H4 (cell line): ENCODE measurements around the gene EDARADD. TPM values are rescaled to one million over a fixed set of nuclear protein-coding genes. Genes with fewer than 3 reads are reported as not detected.

Experiments used
- DNase-seq: peaks from one replicate; pipeline ENCODE4 v3.0.0-alpha.2; 2015; ENCODE audit warnings: low spot score
- total RNA-seq: library from RNA; depleted of rRNA; stranded (reverse); fragments of >200 nt; shearing (Covaris generic); gene quantifications from 2 replicates; pipeline ENCODE4 v1.2.3, GENCODE V29; 2014

Gene EDARADD
- total RNA-seq, 1 experiment from 2014 or later, result 3.7 TPM

DNA sequence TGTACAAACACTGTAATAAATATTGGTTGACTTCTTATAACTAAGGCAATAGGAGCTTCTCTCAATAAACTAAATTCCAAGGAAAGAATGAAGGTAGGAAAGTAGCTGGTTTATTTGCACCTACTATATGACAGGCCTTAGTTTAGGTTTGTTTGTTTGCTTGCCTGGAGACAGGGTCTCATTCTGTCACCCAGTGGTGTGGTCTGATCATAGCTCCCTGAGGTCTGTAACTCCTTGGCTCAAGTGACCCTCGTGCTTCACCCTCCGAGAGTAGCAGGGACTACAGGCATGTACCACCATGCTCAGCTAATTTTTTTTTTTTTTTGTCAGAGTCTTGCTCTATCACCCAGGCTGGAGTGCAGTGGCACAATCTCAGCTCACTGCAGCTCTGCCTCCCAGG is 1.9 kb upstream of the EDARADD start:
- no peak for DNase-seq

DNA sequence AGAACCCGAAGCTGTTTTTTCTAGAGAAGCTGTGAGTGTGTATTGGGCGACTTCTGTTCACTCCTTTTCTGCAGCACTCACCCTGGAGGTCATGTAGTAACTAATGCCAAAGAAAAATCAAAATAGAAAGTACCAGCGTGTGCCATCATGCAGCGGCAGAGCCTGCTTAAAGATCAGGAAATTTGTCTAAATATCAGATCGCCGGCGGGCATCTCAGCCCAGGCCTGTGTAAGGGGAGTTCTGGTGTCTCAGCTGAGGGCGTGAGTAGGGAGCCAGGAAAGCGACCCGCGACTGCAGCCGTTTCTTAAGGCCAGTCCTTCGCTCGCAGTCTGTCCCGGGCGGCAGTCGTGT is 768 bp downstream of the EDARADD start:
- no peak for DNase-seq

DNA sequence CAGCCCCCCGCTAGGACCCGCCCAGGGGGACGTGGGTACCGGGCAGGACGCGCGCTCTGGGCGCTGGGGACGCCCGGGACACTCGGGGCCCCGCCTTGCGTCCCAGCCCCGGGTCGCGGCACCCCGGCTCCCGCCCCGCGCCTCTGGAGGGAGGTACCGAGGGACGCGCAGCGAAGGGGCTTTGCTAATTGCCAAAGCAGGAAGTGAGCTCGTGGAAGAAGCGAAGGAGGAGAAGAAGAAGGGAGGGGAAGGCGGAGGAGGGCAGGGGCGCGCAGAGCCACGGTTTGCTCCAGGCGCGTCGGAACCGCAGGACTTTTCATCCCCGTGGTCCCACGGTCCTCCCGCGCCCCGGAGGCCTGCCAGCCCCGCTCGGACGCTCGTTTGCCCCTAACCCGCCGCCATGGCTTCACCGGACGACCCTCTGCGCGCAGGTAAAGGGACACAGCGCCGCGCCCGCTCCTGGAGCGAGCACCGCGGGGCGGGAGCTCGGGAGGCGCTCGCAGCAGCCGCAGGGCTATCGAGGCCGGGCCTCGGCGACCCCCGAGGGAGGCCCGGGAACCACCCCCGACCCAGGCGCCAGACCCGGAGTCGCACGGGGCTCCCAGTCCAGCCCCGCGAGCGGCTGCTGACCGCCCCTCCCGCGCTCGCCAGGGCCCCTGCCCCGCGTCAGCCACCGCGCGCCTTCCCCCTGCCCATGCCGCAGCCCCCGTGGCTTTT is 1.3 kb downstream of the EDARADD start:
- no peak for DNase-seq

DNA sequence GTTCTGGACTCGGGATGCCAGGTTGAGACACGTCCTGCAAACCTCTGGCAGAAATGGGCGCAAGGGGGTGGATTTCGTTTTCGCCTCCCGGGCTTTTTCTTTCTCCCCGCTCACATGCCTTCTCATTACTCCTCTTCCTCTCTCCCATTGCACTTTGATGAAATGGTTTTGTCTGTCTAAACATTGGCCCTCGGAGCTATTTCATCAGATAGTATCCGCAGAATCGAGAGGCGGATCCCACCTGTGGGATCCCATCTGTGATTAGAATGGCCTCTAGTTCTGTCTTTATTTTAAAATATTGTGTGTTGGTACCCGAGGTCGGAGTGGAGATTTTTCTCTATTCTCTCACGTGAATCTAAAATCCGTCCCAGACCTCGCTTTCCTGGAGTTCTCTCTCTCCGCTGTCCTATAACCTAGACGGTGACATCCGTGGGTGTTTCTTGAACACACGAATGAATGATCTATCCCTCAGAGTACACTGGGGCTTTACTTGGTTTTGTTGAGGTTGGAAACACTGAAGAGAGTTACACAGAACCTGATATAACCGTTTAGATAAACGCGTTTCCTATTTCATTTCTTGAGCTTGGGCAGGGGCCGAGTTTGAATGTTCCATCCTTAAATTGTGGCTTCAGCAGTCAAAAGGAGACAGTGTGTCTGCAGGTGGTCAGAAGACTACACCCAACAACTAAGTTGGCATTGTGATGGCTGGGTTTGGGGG is 2.0 kb downstream of the EDARADD start:
- no peak for DNase-seq

DNA sequence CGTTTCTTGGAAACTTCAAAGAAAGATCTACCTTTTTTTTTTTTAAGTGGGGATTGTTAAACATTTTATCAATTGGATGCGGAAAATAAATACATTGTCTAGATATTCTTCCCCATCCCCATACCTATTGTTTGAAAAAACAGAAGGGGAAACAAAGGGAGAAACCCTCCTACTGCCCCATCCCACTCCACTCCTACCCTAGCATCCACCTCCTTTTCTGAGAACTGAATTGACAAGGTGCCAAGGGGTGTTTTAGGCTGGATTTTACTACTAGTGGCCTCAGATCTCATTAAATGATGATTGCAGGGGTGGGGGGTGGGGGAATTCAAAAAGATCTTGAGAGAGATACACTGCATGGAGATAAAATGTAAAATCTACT is 2.6 kb downstream of the EDARADD start:
- no peak for DNase-seq

DNA sequence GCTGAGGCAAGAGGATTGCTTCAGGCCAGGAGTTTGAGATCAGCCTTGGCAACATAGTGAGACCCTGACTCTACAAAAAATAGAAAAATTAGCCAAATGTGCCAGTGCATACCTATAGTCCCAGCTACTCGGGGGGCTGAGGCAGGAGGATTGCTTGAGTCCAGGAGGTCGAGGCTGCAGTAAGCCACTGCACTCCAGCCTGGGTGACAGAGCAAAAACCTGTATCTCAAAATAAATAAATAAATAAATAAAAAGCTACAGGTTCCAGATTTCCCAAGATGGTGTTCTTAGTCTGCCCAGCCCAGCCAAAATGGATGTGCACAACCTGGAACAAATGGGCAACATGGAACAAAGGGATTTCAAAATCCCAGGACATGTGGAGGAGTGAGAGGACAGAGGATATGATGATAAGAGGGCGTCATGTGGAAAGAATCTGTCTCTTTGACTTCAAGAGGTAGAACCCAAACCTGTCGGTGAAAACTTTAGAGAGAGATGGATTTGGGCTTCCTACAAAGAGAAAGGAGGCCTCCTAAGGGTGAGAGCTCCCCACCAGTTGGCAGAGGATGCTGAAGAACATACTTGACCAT is 3.2 kb downstream of the EDARADD start:
- DNase-seq, result no peak

DNA sequence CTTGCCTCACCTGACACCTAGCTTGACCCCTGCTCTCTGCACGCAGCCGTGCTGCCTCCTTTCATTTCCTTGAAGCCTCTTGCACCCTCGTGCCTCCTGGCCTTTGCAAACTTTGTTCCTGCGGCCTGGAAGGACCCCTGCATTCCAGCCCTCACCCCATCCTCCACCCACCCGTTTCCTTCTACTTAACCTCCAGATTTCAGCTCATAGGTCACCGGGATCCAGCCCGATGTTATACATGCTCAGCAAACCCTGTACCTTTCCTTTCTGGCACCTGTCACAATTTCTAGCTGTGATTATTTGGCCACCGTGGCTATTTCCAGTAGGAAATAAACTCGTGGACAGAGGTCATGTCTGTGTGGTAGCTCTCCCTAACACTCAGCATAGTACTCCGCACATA is 4.5 kb downstream of the EDARADD start:
- DNase-seq, result no peak

DNA sequence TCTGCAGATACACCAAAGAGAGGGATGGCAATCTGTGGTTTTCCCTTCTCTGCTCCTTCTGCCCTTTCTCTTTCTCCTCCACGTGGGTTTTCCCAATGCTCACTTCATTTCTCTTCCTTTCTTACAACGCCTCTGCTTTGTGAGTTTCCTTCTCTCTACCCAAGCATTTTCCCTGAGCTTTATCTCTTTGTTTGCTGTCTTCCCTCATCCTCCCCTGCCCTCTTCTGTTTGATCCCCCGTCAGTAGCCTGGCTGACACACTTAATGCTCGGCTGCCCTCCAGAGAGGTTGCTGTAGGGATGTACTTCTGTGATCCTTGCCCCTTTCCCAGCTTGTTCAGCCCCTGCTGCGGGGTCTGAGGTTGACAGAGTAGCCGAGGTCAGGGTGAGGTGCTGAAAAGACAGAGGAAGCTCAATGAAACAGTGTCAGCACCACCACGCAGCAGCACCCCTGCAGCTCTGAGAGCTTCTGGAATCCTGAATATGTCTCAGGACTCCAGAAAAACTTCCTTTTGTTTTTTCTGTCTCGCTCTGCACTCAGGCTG is 6.0 kb downstream of the EDARADD start:
- no peak for DNase-seq

DNA sequence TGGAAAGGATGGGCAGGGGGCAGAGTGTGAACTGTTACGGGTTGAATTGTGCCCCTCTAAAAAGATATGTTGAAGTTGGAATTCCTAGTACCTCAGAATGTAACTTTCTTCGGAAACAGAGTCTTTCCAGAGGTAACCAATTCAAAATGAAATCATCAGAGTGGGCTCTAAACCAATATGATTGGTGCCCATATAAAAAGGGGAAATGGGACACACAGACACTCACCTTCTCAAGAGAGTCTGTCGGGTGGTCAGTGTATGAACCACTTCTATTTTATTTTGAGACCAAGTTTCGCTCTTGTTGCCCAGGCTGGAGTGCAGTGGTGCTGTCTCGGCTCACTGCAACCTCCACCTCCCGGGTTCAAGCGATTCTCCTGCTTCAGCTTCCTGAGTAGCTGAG is 7.6 kb downstream of the EDARADD start:
- no peak for DNase-seq

DNA sequence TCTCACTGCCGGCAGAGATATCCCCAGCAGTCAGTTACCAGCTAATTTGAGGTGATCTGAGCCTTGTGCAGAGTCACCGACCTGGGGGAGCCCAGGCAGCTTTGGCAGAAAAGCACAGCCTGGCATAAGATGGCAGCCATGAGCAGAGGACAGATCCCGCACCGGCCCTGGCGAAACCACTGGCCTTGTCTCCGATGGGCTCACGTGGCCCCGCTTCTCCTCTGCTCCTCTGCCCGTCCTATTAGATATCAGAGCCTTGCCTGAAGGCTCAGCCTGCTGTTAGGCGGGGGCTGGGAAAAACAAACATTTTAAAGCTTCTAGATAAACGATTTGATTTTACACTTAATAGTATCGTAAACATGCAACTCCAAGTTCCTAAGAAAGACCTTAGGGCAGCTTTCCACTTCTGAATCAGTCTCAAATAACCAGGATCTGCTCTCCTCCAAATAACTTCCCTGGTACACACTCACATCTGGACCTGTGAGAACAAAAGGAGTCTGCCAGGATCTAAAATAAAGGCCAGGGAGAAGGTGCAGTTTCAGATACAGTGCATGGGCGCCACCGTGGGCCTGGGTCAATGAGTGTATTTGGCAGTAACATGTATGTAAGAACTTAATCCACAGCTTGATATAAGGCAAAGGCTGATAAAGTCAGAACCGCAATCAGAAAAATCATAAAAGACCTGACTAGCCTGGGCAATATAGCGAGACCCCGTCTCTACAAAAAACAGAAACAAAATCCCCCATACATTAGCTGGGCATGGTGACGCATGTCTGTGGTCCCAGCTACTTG is 10.0 kb downstream of the EDARADD start:
- DNase-seq, result no peak

DNA sequence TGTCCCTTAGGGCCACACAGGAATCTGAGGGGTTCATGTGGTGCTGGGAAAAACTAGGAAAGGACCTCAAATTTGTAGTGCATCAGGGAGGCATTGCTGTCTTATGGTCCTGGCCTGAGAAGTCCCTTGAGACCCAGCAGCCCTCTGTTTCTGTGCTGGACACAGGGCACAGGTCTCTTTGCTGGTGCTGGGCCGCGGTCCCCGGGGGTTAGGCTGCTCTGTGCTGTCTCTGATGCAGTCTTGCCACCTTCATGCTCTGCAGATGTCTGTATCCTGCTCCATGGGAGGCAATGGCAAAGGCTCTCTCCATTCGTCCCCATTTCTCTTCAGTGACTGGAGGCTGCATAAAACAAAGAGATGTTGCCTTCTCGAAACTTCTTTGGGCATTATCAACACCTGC is 13.0 kb downstream of the EDARADD start:
- DNase-seq, result no peak

DNA sequence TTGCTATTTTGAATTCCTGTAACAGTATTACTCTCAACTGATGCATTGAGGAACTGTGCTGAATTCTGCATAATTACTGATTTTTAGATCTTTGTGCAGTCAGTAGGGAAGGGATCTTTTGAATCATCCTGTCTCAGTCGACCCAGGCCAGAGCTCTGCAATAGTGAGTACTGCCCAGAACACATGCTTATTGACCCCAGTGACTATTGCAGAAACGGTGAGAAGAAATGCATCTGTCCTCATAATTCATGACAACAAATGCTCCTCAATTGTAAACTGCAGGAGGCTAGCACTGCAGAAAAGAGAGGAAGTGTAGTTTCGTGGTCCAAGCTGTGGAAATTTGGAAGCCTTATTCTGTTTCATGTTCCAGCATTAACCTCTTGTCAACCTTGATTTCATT is 19.6 kb downstream of the EDARADD start:
- no peak for DNase-seq

DNA sequence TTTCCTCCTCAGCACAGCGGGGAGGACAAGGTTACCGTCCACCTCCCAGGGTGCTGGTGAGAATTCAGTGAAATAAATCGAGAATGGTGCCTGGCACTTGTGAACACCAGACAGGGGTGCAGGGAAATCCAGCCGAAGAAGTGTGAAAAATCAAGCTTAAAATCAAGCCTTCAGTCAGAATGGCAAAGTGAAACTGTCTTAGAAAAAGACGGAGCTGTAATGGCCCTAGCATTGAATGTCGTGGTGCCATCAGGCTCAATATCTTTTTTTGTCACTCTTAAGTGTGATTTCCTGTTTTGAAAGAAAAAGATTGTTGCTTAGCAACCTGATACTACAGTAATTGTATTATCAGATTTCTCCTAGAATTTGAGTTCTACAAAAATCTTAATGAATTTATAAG is 22.1 kb downstream of the EDARADD start:
- DNase-seq, result no peak

DNA sequence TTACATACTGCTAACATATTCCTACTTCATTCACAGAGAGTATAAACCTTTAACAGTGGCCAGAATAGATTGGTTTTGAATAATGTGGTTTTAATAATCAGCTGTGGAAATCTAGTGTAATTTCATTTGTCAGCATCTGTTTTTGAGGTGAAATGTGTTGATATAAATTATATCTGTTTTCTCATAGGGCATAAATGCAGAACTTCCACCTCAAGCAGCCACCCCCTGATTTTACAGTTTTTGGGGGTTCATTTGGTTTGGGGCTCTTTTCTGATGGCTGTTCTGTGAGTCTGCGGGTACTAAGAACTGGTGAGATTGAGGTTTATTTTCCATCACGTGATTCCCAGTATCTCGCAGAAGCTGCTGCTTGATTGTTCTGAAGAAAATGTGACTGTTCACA is 23.2 kb downstream of the EDARADD start:
- DNase-seq, result no peak

DNA sequence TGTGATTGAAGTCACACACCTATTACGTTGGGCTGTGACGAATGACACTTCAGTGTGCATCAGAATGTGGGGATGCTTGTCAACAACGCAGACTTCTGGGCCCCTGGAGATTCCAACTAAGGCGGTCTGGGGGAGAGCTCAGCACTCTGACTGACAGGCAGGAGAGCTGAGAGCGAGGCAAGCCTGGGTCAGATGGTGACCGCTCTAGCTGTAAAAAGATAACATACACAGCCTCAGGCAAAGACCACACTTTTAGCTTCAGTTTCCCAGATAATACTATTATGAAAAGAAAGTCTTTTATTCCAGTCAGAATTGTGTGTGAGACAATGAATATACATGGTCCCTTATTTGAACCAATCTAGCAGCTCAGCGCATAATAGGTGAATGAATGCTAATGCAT is 25.4 kb downstream of the EDARADD start:
- no peak for DNase-seq

DNA sequence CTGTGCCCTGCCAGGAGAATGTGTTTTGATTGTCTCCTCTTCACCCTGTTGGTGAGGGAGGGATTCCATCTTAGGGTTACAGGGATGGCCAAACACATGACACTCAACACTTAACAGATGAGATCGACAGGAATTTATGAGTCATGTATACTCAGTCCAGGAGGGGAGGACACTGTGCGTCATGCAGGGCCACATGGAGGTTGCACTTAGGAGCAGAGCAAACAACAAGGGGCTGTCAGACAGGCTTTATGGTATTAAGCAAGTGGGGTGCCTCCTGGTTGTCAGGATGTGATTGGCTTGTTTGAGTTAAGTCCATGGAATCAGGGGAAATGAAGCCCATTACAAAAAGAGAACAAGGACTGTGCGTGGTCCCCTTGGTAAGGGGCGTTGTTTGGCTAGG is 26.9 kb downstream of the EDARADD start:
- DNase-seq, result no peak

DNA sequence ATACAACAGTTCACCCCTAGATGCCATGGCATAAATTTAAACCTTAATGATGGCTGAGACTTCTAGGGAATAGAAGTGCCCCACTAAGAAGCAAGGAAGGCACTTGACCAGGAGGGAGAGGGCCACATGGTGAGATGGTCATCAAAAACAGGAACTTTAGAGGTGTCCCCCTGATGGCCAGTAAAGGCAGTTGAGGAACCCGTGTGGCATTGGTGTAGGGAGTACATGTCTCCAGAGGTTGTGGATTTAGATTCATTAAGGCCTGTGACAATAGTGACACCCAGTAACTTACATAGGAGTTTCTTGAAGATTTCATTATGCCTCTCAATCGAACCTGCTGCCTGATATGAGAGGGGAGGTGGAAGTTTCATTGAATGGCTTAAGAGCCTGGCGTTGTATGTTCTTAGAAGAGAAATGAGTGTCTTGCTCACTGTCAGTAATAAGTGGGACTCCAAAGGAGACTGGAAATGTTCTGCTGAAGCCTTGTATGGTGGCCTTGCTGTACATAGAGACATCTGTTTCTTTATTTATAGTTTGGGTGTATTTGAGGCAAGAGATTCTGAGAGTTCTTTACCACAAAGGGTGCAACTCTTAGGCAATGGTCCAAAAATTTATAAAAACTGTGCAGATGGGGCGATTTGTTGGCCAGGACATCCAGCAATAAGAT is 27.9 kb downstream of the EDARADD start:
- DNase-seq, result no peak

DNA sequence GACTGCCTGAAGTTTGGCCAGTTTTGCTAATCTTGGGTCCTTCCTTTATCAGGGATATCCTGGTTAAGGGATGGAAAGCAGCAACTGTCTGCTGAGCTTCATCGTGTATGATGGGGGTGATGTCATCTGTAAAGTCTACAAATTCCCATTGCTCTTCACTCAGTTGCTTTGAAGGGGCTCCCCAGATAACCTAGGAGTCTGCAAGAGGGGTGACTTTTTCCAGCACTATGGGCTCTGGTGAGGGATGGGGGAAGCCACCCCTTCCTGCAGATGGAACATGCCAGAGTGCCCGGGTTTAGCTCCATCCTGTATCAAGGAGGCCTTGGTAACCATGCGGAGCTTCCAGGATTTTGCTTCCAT is 28.4 kb downstream of the EDARADD start:
- DNase-seq, result no peak

DNA sequence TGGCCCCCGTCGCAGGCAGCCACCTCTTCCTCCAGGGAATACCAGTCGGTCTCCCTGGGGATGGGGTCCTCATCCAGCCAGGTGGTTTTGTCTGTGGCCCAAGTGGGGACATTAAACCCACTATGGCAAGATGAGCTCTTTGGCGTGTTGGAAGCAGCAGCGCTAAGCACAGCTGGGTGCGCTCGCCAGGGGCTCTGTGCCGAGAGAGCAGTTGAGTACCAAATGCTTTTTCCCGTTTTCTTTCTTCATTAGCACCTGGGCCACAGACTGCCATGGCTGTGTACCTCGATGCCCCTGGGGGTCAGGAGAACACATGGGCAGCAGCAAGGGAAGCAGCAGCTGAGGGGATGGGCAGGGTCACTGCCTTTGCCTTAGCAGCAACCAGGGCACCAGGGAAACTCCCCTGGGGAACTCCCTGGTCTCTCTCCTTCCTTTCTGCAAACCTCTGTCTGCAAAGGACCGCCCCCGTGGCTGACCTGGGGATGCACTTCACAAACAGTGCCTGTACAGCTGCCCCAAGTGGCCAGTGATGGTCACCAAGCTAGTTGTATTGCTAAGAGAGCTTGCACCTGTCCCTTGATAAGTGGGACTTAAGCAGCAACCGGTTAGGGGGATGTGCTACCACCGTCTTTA is 31.1 kb downstream of the EDARADD start:
- no peak for DNase-seq

DNA sequence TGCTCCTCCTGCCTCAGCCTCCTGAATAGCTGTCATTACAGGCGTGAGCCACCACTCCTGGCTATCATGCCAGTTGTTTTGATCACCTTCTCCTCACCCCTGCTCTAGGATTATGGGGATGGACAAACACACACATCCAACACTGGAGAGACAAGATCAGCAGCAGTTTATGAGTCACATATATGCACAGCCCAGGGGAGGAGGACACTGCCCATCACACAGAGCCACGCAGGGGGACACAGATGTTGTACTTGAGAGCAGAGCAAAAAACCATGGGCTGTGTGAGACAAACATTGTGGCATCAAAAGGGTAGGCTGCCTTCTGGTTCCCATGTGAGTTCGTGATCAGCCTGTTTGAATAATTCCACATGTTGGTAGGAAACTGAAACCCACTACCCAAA is 32.1 kb downstream of the EDARADD start:
- DNase-seq, result no peak

DNA sequence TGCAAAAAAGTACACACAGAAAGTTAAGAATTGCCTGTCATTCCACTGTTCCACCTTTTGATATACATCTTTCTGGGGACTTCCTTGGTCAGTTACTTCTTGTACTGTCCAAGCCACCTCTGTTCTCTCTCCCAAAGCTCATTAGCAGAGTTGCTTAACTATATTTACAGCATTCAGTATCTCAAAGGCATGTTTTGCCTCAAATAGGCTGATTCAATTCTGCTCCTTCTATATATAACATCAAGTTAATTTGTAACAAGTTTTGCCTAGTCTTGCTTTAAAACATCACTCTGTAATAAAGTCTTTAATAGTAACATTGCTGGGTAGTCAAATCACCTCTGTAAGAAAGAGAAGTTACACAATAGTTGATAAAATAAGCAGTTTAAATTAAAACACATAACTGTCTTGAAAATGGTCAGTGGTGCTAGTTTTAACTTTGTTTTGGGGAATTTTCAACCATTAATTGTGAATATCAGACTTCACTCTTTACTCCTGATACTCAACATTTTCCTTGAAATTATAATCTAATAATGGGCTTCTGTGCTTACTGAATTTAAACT is 35.7 kb downstream of the EDARADD start:
- no peak for DNase-seq
